HCT116 (cell line): Measurements from ENCODE around the gene TACC2. TPM values are rescaled to one million over a fixed set of nuclear protein-coding genes. Genes with fewer than 3 reads are reported as not detected.

Experiments used
- ATAC-seq: fragments of 200-7000 bp; cut with Tn5 transposase; 2 replicates; pipeline ENCODE4 v1.9.1; 2020; ENCODE audit warnings: mild to moderate bottlenecking, moderate library complexity
- BruUV-seq: library from RNA; stranded (reverse); fragments of 400-500 nt; replicated peaks from 2 replicates; lab custom pipeline; 2021; lab: Mats Ljungman, UMichigan
- CTCF ChIA-PET: fragments of 300-600 bp; sonication (Branson Sonifier 250); formaldehyde crosslinking; loops from one replicate; lab custom pipeline; 2021; ENCODE audit warnings: antibody characterized with exemption; lab: Charles Lee
- POLR2A ChIA-PET: fragments of 300-600, 350-600 bp; sonication (Branson Sonifier 250); formaldehyde crosslinking; loops from one replicate; lab custom pipeline; 2021; ENCODE audit warnings: antibody characterized with exemption; lab: Charles Lee
- RAD21 ChIA-PET, 2 experiments: fragments of 300-600 bp; sonication (Branson Sonifier 250); formaldehyde crosslinking; loops; one replicate each; lab custom pipeline; 2023; ENCODE audit warnings: low total read pairs in 2 of 2; ENCODE audit not compliant: uncharacterized antibody in 2 of 2, unreplicated experiment in 2 of 2, low non-redundant PET in 1 of 2; lab: Charles Lee
- DNase-seq: peaks from one replicate; pipeline ENCODE4 v3.0.0-alpha.2; 2010; ENCODE audit warnings: low read depth, low spot score
- H2AFZ ChIP-seq: fragments of 200-600 bp; shearing (Covaris generic), sonication (generic); 2 replicates; pipeline ENCODE4 v1.6.1; 2017; ENCODE audit warnings: low read depth, mixed run types, mixed read lengths, antibody characterized with exemption, low read length; ENCODE audit not compliant: poor library complexity, severe bottlenecking
- H3K27ac ChIP-seq: 2 replicates; pipeline ENCODE4 v1.5.1; 2012; ENCODE audit warnings: low read depth, low read length
- H3K27me3 ChIP-seq: fragments of 200-600 bp; sonication (generic); 2 replicates; pipeline ENCODE4 v1.6.1; 2016; ENCODE audit warnings: mixed run types, low read length, mixed read lengths; ENCODE audit not compliant: insufficient read depth
- H3K36me3 ChIP-seq, 2 experiments: fragments of 200-500 bp in 1 of 2; fragments of 200-600 bp in 1 of 2; sonication (Bioruptor generic) in 1 of 2; sonication (generic) in 1 of 2; 2 replicates each; pipeline versions ENCODE4 v1.5.1 to v1.6.1; 2014 to 2016; ENCODE audit warnings: low read length in 2 of 2, inconsistent platforms in 1 of 2, mixed read lengths in 1 of 2, mixed run types in 1 of 2; ENCODE audit not compliant: insufficient read depth in 2 of 2, control insufficient read depth in 1 of 2
- H3K4me1 ChIP-seq, 2 experiments: fragments of 200-600 bp in 1 of 2; sonication (generic) in 1 of 2; 2 replicates each; pipeline versions ENCODE4 v1.5.1 to v1.6.1; 2012 to 2017; ENCODE audit warnings: low read length in 2 of 2, inconsistent platforms in 1 of 2, mild to moderate bottlenecking in 1 of 2, mixed read lengths in 1 of 2, mixed run types in 1 of 2, moderate library complexity in 1 of 2; ENCODE audit not compliant: insufficient read depth in 2 of 2, control insufficient read depth in 1 of 2
- H3K4me2 ChIP-seq: fragments of 200-600 bp; sonication (generic); 2 replicates; pipeline ENCODE4 v1.6.1; 2017; ENCODE audit warnings: mixed run types, low read length, mixed read lengths
- H3K4me3 ChIP-seq, 2 experiments: fragments of 200-600 bp in 1 of 2; sonication (generic) in 1 of 2; replicated peaks in 1 of 2; 2 replicates each; pipeline ENCODE4 v1.5.1; 2011 to 2016; ENCODE audit warnings: low read length in 2 of 2, control low read depth in 1 of 2, low read depth in 1 of 2, mild to moderate bottlenecking in 1 of 2, mixed read lengths in 1 of 2, mixed run types in 1 of 2
- H3K79me2 ChIP-seq: fragments of 200-600 bp; sonication (generic); 2 replicates; pipeline ENCODE4 v1.6.1; 2017; ENCODE audit warnings: mild to moderate bottlenecking, mixed run types, low read length, moderate library complexity, mixed read lengths; ENCODE audit not compliant: insufficient read depth
- H3K9ac ChIP-seq: fragments of 200-600 bp; sonication (generic); 2 replicates; pipeline ENCODE4 v1.6.1; 2016; ENCODE audit warnings: low read length, mixed read lengths
- H3K9me2 ChIP-seq: fragments of 200-600 bp; sonication (generic), shearing (Covaris generic); 2 replicates; pipeline ENCODE4 v1.6.1; 2017; ENCODE audit warnings: mixed run types, mild to moderate bottlenecking, moderate library complexity; ENCODE audit not compliant: insufficient read depth
- H3K9me3 ChIP-seq, 2 experiments: fragments of 200-500 bp in 1 of 2; fragments of 200-600 bp in 1 of 2; sonication (Bioruptor generic) in 1 of 2; sonication (generic) in 1 of 2; 2 replicates each; pipeline ENCODE4 v1.6.1; 2014 to 2017; ENCODE audit warnings: low read length in 2 of 2, mixed read lengths in 2 of 2, inconsistent platforms in 1 of 2, low read depth in 1 of 2, mild to moderate bottlenecking in 1 of 2, mixed run types in 1 of 2, moderate library complexity in 1 of 2; ENCODE audit not compliant: control insufficient read depth in 1 of 2, insufficient read depth in 1 of 2
- H4K20me1 ChIP-seq: fragments of 200-600 bp; sonication (generic), shearing (Covaris generic); 2 replicates; pipeline ENCODE4 v1.6.1; 2017; ENCODE audit warnings: mixed run types, mild to moderate bottlenecking, moderate library complexity; ENCODE audit not compliant: insufficient read depth
- ATF3 ChIP-seq: IDR thresholded peaks from 2 replicates; pipeline ENCODE4 v1.6.1; 2012
- EZH2phosphoT487 ChIP-seq: fragments of 200-600 bp; IDR thresholded peaks from 2 replicates; pipeline ENCODE4 v1.6.1; 2018; ENCODE audit warnings: antibody characterized with exemption, borderline replicate concordance
- JUND ChIP-seq: IDR thresholded peaks from 2 replicates; pipeline ENCODE4 v1.6.1; 2012
- RAD21 ChIP-seq: IDR thresholded peaks from 2 replicates; pipeline ENCODE4 v1.6.1; 2012; ENCODE audit warnings: low read depth, mild to moderate bottlenecking
- SIN3A ChIP-seq: IDR thresholded peaks from 2 replicates; pipeline ENCODE4 v1.6.1; 2012; ENCODE audit warnings: low read depth
- TCF7L2 ChIP-seq: IDR thresholded peaks from 2 replicates; pipeline ENCODE4 v1.7.0; 2011; ENCODE audit warnings: borderline replicate concordance, inconsistent platforms; ENCODE audit not compliant: insufficient read depth, insufficient read length; ENCODE audit errors: extremely low read depth
- YY1 ChIP-seq: IDR thresholded peaks from 2 replicates; pipeline ENCODE4 v1.6.1; 2011; ENCODE audit warnings: low read length, low read depth, moderate library complexity, mild to moderate bottlenecking; ENCODE audit not compliant: insufficient replicate concordance; ENCODE audit errors: extremely low read depth
- ZFX ChIP-seq: fragments of 450-650 bp; IDR thresholded peaks from 2 replicates; pipeline ENCODE4 v1.6.1; 2017
- intact Hi-C: fragments of 100-400 bp; cut with micrococcal nuclease; formaldehyde crosslinking; loops from 2 replicates; pipeline ENCODE4 v1.10.0; 2022
- total RNA-seq: library from RNA; stranded (reverse); gene quantifications from one replicate; pipeline ENCODE4 v1.2.1, GENCODE V29; 2021; ENCODE audit not compliant: unreplicated experiment
- TF ChIP-seq, protein P1 (sequence below): IDR thresholded peaks from 2 replicates; pipeline ENCODE4 v1.6.1; 2012
- TF ChIP-seq, protein P2 (sequence below): IDR thresholded peaks from 2 replicates; pipeline ENCODE4 v1.6.1; 2012; ENCODE audit warnings: low read depth

Gene TACC2
- total RNA-seq, 1 experiment from 2014 or later: 38.6 TPM

GRCh38 chr10:121947343-121948330 lies 41.3 kb upstream of the TACC2 start:
- BruUV-seq: no TSS peak
- Histone ChIP-seq H3K9me3 (no peaks in the 10 kb centered on the region), H3K9me2 (no peaks in the 10 kb centered on the region), H2AFZ (no peak overlapping the region), H3K36me3 (no peaks in the 10 kb centered on the region), H3K79me2 (no peaks in the 10 kb centered on the region), H3K4me1 (no peaks in the 10 kb centered on the region), H4K20me1 (no peaks in the 10 kb centered on the region)
- no peak for ATAC-seq
- POLR2A ChIA-PET: interaction anchor here (0.6 to 1.3 kb wide), 2 partner anchors 19 to 622 kb away, joined by 3 to 4 read pairs; partner anchors contain the start of gene ATE1
- RAD21 ChIA-PET: no interaction called here
- CTCF ChIA-PET: no interaction called here
- TF ChIP-seq, protein P1, sequence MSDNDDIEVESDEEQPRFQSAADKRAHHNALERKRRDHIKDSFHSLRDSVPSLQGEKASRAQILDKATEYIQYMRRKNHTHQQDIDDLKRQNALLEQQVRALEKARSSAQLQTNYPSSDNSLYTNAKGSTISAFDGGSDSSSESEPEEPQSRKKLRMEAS: no peak
- TF ChIP-seq YY1 (no peak), RAD21 (no peak), ZFX (no peak), JUND (no peak)
- TF ChIP-seq, all 23 proteins: peak for 0
- intact Hi-C loops: no loop called here
- Histone ChIP-seq H3K27me3 (no peaks in the 10 kb centered on the region), H3K4me3 (no peak overlapping the region), H3K9ac (no peak overlapping the region), H3K27ac (no peak overlapping the region), H3K4me2 (no peak overlapping the region)
- no peak for DNase-seq

DNA sequence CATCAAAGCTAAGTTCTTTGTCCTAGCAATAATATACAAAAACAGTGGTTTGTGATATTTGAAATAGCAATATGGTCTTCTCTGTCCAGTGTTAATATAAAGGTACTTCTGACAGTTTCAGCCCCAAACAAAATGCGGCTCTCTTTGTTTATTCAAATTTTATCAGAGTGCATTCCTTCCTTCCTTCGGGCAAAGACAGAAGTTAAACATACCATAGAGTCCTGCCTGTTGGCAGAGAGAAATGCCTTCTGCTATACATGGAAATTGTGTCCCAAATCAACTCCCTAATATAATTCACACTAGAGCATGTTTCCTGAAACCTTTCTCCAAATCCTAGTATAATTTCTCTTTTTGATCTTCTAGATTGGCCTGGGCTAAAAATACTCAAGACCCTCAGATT lies 39.9 kb upstream of the TACC2 start:
- ATAC-seq: no peak
- CTCF ChIA-PET: no interaction called here
- no TSS peak for BruUV-seq

More for the DNA sequence above, 39.9 kb upstream of the TACC2 start:
- no peak for DNase-seq
- ChIA-PET POLR2A (interaction anchor here (1.3 kb wide), 1 partner anchor 21 kb away, joined by 4 read pairs; the partner anchor contains the start of gene ATE1), RAD21 (no interaction called here)
- no peaks in the 10 kb centered on the region for H3K79me2 ChIP-seq
- no peak overlapping the region for H3K27ac ChIP-seq
- H3K9me3 ChIP-seq: no peaks in the 10 kb centered on the region
- H3K9ac ChIP-seq: no peak overlapping the region
- H3K4me1 ChIP-seq: no peaks in the 10 kb centered on the region
- H4K20me1 ChIP-seq: no peaks in the 10 kb centered on the region
- H3K36me3 ChIP-seq: no peaks in the 10 kb centered on the region
- H2AFZ ChIP-seq: no peak overlapping the region
- TF ChIP-seq JUND (no peak), SIN3A (no peak), EZH2phosphoT487 (no peak), YY1 (no peak), TCF7L2 (no peak), ATF3 (no peak), RAD21 (no peak)
- TF ChIP-seq, protein P2, sequence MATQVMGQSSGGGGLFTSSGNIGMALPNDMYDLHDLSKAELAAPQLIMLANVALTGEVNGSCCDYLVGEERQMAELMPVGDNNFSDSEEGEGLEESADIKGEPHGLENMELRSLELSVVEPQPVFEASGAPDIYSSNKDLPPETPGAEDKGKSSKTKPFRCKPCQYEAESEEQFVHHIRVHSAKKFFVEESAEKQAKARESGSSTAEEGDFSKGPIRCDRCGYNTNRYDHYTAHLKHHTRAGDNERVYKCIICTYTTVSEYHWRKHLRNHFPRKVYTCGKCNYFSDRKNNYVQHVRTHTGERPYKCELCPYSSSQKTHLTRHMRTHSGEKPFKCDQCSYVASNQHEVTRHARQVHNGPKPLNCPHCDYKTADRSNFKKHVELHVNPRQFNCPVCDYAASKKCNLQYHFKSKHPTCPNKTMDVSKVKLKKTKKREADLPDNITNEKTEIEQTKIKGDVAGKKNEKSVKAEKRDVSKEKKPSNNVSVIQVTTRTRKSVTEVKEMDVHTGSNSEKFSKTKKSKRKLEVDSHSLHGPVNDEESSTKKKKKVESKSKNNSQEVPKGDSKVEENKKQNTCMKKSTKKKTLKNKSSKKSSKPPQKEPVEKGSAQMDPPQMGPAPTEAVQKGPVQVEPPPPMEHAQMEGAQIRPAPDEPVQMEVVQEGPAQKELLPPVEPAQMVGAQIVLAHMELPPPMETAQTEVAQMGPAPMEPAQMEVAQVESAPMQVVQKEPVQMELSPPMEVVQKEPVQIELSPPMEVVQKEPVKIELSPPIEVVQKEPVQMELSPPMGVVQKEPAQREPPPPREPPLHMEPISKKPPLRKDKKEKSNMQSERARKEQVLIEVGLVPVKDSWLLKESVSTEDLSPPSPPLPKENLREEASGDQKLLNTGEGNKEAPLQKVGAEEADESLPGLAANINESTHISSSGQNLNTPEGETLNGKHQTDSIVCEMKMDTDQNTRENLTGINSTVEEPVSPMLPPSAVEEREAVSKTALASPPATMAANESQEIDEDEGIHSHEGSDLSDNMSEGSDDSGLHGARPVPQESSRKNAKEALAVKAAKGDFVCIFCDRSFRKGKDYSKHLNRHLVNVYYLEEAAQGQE: no peak
- no peak overlapping the region for H3K4me3 ChIP-seq
- H3K4me2 ChIP-seq: no peak overlapping the region
- no peaks in the 10 kb centered on the region for H3K9me2 ChIP-seq
- no peaks in the 10 kb centered on the region for H3K27me3 ChIP-seq
- intact Hi-C loops: no loop called here
